HepG2 (cell line): ENCODE data around the gene NDUFS1. TPM values are rescaled to one million over a fixed set of nuclear protein-coding genes. Genes with fewer than 3 reads are reported as not detected.

ENCODE experiments used
- BORCS8-MEF2B ChIP-seq: sonication (generic); formaldehyde crosslinking; IDR thresholded peaks from 2 replicates; pipeline ENCODE4 v1.8.0; 2022; ENCODE audit warnings: mild to moderate bottlenecking, missing genetic modification reagents
- CBX5 ChIP-seq: sonication (generic); formaldehyde crosslinking; IDR thresholded peaks from 2 replicates; pipeline ENCODE4 v1.4.0; 2020; ENCODE audit warnings: missing genetic modification reagents, borderline replicate concordance
- HNF4A ChIP-seq: sonication (generic); formaldehyde crosslinking; IDR thresholded peaks from 2 replicates; pipeline ENCODE4 v1.4.0; 2020; ENCODE audit warnings: missing genetic modification reagents
- MYNN ChIP-seq: sonication (generic); formaldehyde crosslinking; IDR thresholded peaks from 2 replicates; pipeline ENCODE4 v1.4.0; 2020; ENCODE audit warnings: mild to moderate bottlenecking, low read depth, missing genetic modification reagents
- POGK ChIP-seq: sonication (generic); formaldehyde crosslinking; conservative IDR thresholded peaks from 2 replicates; pipeline ENCODE4 v1.8.0; 2022; ENCODE audit warnings: mild to moderate bottlenecking, moderate library complexity, missing genetic modification reagents
- PTBP1 ChIP-seq: fragments of 200-400 bp; formaldehyde crosslinking; IDR thresholded peaks from 2 replicates; pipeline ENCODE4 v1.6.1; 2018; ENCODE audit warnings: low read length, low read depth; ENCODE audit not compliant: poor library complexity, severe bottlenecking
- SP5 ChIP-seq: IDR thresholded peaks from 2 replicates; pipeline ENCODE4 v1.6.1; 2016; ENCODE audit warnings: low read depth, borderline replicate concordance
- TBL1XR1 ChIP-seq: fragments of 150-350 bp; IDR thresholded peaks from 2 replicates; pipeline ENCODE4 v1.6.1; 2014; ENCODE audit warnings: borderline replicate concordance, low read length; ENCODE audit not compliant: partially characterized antibody
- ZNF101 ChIP-seq: sonication (generic); formaldehyde crosslinking; IDR thresholded peaks from 2 replicates; pipeline ENCODE4 v1.4.0; 2020; ENCODE audit warnings: mild to moderate bottlenecking, low read depth, missing genetic modification reagents, borderline replicate concordance
- ZNF30 ChIP-seq: sonication (generic); formaldehyde crosslinking; IDR thresholded peaks from 2 replicates; pipeline ENCODE4 v1.5.0; 2020; ENCODE audit warnings: mild to moderate bottlenecking, missing genetic modification reagents
- polyA plus RNA-seq, 8 experiments: library from polyadenylated mRNA; depleted of rRNA in 3 of 8; stranded (reverse) in 7 of 8; unstranded in 1 of 8; fragments of >200 nt; fragmentation: Illumina TruSeq in 4 of 8; extraction: Trizol in 4 of 8; gene quantifications; 2 replicates each; pipeline versions ENCODE4 v1.2.1 to v1.2.3, GENCODE V29; 2011 to 2016; ENCODE audit warnings: low read depth in 4 of 8, missing spikeins in 1 of 8, mixed read lengths in 1 of 8; ENCODE audit not compliant: insufficient read depth in 1 of 8
- total RNA-seq, 5 experiments: library from RNA; depleted of rRNA; stranded (reverse); fragments of >200 nt; fragmentation: Illumina TruSeq; extraction: Trizol; gene quantifications; 2 replicates each; pipeline ENCODE4 v1.2.3, GENCODE V29; 2016; ENCODE audit warnings: low read depth in 1 of 5
- TF ChIP-seq, protein P1 (sequence below): sonication (generic); formaldehyde crosslinking; IDR thresholded peaks from 2 replicates; pipeline ENCODE4 v1.5.0; 2020; ENCODE audit warnings: mild to moderate bottlenecking, missing genetic modification reagents, borderline replicate concordance
- TF ChIP-seq, protein P2 (sequence below): IDR thresholded peaks from 2 replicates; pipeline ENCODE4 v1.6.1; 2012; ENCODE audit warnings: inconsistent platforms
- TF ChIP-seq, protein P3 (sequence below): sonication (generic); formaldehyde crosslinking; IDR thresholded peaks from 2 replicates; pipeline ENCODE4 v1.4.0; 2020; ENCODE audit warnings: missing genetic modification reagents

NDUFS1 gene
- total and polyA plus RNA-seq, 2 of the 13 experiments (the other 11 are each of a cell fraction or from before 2014, with no cell fraction given): 139 to 242 TPM

- TF ChIP-seq, protein P1, sequence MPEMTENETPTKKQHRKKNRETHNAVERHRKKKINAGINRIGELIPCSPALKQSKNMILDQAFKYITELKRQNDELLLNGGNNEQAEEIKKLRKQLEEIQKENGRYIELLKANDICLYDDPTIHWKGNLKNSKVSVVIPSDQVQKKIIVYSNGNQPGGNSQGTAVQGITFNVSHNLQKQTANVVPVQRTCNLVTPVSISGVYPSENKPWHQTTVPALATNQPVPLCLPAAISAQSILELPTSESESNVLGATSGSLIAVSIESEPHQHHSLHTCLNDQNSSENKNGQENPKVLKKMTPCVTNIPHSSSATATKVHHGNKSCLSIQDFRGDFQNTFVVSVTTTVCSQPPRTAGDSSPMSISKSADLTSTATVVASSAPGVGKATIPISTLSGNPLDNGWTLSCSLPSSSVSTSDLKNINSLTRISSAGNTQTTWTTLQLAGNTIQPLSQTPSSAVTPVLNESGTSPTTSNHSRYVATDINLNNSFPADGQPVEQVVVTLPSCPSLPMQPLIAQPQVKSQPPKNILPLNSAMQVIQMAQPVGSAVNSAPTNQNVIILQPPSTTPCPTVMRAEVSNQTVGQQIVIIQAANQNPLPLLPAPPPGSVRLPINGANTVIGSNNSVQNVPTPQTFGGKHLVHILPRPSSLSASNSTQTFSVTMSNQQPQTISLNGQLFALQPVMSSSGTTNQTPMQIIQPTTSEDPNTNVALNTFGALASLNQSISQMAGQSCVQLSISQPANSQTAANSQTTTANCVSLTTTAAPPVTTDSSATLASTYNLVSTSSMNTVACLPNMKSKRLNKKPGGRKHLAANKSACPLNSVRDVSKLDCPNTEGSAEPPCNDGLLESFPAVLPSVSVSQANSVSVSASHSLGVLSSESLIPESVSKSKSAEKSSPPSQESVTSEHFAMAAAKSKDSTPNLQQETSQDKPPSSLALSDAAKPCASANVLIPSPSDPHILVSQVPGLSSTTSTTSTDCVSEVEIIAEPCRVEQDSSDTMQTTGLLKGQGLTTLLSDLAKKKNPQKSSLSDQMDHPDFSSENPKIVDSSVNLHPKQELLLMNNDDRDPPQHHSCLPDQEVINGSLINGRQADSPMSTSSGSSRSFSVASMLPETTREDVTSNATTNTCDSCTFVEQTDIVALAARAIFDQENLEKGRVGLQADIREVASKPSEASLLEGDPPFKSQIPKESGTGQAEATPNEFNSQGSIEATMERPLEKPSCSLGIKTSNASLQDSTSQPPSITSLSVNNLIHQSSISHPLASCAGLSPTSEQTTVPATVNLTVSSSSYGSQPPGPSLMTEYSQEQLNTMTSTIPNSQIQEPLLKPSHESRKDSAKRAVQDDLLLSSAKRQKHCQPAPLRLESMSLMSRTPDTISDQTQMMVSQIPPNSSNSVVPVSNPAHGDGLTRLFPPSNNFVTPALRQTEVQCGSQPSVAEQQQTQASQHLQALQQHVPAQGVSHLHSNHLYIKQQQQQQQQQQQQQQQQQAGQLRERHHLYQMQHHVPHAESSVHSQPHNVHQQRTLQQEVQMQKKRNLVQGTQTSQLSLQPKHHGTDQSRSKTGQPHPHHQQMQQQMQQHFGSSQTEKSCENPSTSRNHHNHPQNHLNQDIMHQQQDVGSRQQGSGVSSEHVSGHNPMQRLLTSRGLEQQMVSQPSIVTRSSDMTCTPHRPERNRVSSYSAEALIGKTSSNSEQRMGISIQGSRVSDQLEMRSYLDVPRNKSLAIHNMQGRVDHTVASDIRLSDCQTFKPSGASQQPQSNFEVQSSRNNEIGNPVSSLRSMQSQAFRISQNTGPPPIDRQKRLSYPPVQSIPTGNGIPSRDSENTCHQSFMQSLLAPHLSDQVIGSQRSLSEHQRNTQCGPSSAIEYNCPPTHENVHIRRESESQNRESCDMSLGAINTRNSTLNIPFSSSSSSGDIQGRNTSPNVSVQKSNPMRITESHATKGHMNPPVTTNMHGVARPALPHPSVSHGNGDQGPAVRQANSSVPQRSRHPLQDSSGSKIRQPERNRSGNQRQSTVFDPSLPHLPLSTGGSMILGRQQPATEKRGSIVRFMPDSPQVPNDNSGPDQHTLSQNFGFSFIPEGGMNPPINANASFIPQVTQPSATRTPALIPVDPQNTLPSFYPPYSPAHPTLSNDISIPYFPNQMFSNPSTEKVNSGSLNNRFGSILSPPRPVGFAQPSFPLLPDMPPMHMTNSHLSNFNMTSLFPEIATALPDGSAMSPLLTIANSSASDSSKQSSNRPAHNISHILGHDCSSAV: no peak
- TF ChIP-seq POGK (CRISPR knock-in tag) (no peak), ZNF30 (CRISPR knock-in tag) (no peak), TBL1XR1 (no peak), PTBP1 (no peak), SP5 (peak; percentile 77; the same call in 1 of the 2 replicates), CBX5 (CRISPR knock-in tag) (no peak), HNF4A (CRISPR knock-in tag) (0 out of 2 replicates have a peak, but pooled peaks have one; percentile 9), BORCS8-MEF2B (CRISPR knock-in tag) (no peak), ZNF101 (no peak), MYNN (CRISPR knock-in tag) (no peak)
- TF ChIP-seq, protein P2, sequence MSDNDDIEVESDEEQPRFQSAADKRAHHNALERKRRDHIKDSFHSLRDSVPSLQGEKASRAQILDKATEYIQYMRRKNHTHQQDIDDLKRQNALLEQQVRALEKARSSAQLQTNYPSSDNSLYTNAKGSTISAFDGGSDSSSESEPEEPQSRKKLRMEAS: no peak
- TF ChIP-seq, protein P3, sequence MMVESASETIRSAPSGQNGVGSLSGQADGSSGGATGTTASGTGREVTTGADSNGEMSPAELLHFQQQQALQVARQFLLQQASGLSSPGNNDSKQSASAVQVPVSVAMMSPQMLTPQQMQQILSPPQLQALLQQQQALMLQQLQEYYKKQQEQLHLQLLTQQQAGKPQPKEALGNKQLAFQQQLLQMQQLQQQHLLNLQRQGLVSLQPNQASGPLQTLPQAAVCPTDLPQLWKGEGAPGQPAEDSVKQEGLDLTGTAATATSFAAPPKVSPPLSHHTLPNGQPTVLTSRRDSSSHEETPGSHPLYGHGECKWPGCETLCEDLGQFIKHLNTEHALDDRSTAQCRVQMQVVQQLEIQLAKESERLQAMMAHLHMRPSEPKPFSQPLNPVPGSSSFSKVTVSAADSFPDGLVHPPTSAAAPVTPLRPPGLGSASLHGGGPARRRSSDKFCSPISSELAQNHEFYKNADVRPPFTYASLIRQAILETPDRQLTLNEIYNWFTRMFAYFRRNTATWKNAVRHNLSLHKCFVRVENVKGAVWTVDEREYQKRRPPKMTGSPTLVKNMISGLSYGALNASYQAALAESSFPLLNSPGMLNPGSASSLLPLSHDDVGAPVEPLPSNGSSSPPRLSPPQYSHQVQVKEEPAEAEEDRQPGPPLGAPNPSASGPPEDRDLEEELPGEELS (CRISPR knock-in tag): peak; percentile 45; the same call in 1 of the 2 replicates
These were observed 79.4 kb downstream of the NDUFS1 start (continued) for GRCh38 chr2:206079699-206080465.
